Fibroblast of pulmonary artery (primary cell): ENCODE data around the gene SULT2A1.

Source experiments
- DNase-seq: peaks from one replicate; pipeline ENCODE4 v3.0.0-alpha.2; 2010; ENCODE audit warnings: low read depth
- H3K4me3 ChIP-seq: replicated peaks from 2 replicates; pipeline ENCODE4 v1.5.1; 2011; ENCODE audit warnings: low read depth, mild to moderate bottlenecking, control low read depth, low read length, moderate library complexity
- TF ChIP-seq, protein P1 (sequence below): IDR thresholded peaks from 2 replicates; pipeline ENCODE4 v1.5.1; 2011; ENCODE audit warnings: mild to moderate bottlenecking, control low read depth, low read length, inconsistent platforms; ENCODE audit errors: missing control alignments

The SULT2A1 gene

DNA sequence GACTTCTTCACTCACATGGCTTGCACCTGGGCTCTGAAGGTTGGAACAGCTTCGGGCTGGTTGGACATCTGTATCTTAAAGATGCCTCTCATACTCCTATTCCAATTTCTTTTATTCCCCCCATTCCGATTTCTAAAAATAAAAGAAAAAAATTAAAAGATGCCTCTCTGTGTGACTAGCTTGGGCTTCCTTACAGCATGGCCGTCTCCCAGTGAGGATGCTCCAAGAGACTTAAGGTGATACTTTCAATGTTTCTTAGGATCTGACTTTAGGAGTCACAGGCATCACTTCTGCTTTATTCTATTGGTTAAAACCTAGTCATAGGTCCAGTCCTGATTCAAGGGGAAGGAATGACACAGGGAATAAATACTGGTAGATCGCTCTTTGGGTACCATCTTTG is 9.9 kb upstream of the SULT2A1 start:
- no peak overlapping the region for H3K4me3 ChIP-seq
- DNase-seq, result no peak
- TF ChIP-seq, protein P1, sequence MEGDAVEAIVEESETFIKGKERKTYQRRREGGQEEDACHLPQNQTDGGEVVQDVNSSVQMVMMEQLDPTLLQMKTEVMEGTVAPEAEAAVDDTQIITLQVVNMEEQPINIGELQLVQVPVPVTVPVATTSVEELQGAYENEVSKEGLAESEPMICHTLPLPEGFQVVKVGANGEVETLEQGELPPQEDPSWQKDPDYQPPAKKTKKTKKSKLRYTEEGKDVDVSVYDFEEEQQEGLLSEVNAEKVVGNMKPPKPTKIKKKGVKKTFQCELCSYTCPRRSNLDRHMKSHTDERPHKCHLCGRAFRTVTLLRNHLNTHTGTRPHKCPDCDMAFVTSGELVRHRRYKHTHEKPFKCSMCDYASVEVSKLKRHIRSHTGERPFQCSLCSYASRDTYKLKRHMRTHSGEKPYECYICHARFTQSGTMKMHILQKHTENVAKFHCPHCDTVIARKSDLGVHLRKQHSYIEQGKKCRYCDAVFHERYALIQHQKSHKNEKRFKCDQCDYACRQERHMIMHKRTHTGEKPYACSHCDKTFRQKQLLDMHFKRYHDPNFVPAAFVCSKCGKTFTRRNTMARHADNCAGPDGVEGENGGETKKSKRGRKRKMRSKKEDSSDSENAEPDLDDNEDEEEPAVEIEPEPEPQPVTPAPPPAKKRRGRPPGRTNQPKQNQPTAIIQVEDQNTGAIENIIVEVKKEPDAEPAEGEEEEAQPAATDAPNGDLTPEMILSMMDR, result no peak

GRCh38 chr19:47895165-47895782 is 9.2 kb upstream of the SULT2A1 start:
- no peak overlapping the region for H3K4me3 ChIP-seq
- DNase-seq, result no peak
- TF ChIP-seq, protein P1, result no peak

DNA sequence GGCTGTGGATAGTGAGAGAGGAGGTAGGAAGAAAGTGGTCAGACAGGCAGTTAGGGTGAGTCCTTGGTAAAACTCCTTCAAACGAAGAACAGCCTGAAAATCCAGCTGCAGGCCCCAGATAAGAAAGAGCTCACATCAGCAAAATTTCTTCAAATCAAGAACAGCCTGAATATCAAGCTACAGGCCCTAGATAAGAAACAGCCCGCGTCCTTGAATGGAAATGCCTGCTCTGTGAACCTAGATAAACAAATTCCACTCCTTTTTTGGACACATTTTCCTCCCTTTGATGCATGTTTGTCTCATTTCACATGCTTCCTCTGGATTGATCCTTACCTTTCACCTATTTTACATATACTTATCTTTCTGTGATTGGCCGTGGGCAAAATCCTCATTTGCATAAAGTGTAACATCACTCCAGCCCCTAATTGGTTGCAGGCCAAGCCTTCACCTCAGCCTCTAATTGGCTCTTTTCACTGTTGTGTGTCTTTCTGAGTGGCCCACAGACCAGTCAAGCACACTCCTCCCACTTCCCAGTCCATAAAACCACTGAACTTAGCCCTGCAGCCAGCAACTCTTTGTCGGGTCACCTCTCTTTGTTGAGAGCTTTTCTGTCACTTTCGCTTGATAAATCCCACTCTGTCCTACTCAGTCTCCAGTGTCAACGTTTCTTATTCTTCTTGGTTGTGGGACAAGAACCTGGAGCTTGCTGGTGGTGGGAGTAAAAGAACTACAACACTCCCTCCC is 6.0 kb upstream of the SULT2A1 start:
- TF ChIP-seq, protein P1, result no peak
- peak; percentile 18 for DNase-seq
- no peak overlapping the region for H3K4me3 ChIP-seq

DNA sequence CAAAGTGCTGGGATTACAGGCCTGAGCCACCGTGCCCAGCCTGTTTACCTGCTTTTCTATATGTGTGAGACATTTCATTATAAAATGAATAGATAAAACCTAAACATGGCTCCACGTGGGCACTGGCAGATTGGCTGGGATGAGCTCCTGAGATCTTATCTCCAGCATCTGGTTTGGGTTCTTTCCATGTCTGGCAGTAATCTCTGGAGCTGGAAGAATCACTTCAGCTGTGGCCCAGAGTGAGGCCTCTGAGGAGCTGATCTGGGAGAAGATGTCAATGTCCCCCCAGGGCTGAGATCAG is 5.5 kb upstream of the SULT2A1 start:
- H3K4me3 ChIP-seq, result no peak overlapping the region
- TF ChIP-seq, protein P1, result no peak
- no peak for DNase-seq

DNA sequence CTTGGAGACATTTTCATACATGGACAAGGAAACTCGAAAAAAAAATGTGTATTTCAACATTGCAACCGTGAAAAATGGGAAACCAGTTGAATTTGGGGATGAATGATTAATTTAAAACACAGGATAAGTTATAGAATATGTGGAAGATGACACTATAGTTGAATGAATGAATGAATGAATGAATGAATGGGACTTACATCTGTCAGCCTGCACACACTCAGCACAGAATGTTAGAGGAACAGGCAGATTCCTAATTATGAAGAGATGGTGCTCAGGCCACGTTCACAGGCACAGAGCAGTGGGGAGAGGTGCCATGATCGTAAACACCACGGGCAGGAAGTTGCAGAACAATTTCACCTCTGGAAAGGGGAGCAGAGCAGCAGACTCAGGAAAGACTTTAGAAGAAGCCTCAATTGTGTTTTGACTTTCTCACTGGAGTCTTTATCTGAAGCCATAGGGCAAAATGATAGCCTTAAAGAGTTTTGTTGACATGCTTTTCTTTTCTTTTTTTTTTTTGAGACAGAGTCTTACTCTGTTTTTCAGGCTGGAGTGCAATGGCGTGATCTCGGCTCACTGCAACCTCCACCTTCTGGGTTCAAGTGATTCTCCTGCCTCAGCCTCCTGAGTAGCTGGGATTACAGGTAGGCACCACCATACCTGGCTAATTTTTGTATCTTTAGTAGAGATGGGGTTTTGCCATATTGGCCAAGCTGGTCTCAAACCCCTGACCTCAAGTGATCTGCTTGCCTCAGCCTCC is 4.9 kb upstream of the SULT2A1 start:
- DNase-seq, result no peak
- H3K4me3 ChIP-seq, result no peak overlapping the region
- TF ChIP-seq, protein P1, result no peak

GRCh38 chr19:47885067-47885463 is 1.1 kb downstream of the SULT2A1 start:
- DNase-seq, result no peak
- TF ChIP-seq, protein P1, result no peak

More at GRCh38 chr19:47885067-47885463, 1.1 kb downstream of the SULT2A1 start:
- no peak overlapping the region for H3K4me3 ChIP-seq
